Peyer's patch (tissue), 4 donors: Measurements from ENCODE around the gene GPC6. TPM values are rescaled to one million over a fixed set of nuclear protein-coding genes. Genes with fewer than 3 reads are reported as not detected.

Experiments used
- DNase-seq, 3 donors: peaks; one replicate each; pipeline ENCODE4 v3.0.0-alpha.2; 2017 to 2019
- H3K27ac ChIP-seq, 4 donors: fragments of 200-600 bp; sonication (generic); one replicate each; pipeline ENCODE4 v1.5.1; 2016 to 2019
- H3K27me3 ChIP-seq, 2 donors: fragments of 200-600 bp; sonication (generic); one replicate each; pipeline ENCODE4 v1.5.1; 2019
- H3K36me3 ChIP-seq, 3 donors: fragments of 200-600 bp; sonication (generic); one replicate each; pipeline ENCODE4 v1.5.1; 2016 to 2019
- H3K4me1 ChIP-seq, 4 donors: fragments of 200-600 bp; sonication (generic); one replicate each; pipeline ENCODE4 v1.5.1; 2016 to 2019
- H3K4me3 ChIP-seq, 4 donors: fragments of 200-600 bp; sonication (generic); 1 replicate in 3 of 4; 2 replicates in 1 of 4; pipeline ENCODE4 v1.5.1; 2016 to 2019; ENCODE audit warnings: mild to moderate bottlenecking in 1 of 4
- H3K9me3 ChIP-seq, 4 donors: fragments of 200-600 bp; sonication (generic); one replicate each; pipeline ENCODE4 v1.5.1; 2016 to 2019; ENCODE audit warnings: mild to moderate bottlenecking in 1 of 4
- CTCF ChIP-seq, 6 experiments: fragments of 450-650 bp in 4 of 6; fragments of 200-600 bp in 2 of 6; sonication (generic) in 1 of 6; IDR thresholded peaks; one replicate each; pipeline ENCODE4 v1.5.1; 2017 to 2019; ENCODE audit warnings: antibody characterized with exemption in 6 of 6, mild to moderate bottlenecking in 3 of 6, moderate library complexity in 1 of 6
- POLR2A ChIP-seq, 2 donors: fragments of 450-650 bp; IDR thresholded peaks; one replicate each; pipeline ENCODE4 v1.5.1; 2017; ENCODE audit warnings: antibody characterized with exemption in 2 of 2, mild to moderate bottlenecking in 2 of 2, moderate library complexity in 2 of 2
- total RNA-seq, 4 donors: library from RNA; depleted of rRNA; stranded (reverse); fragments of >200 nt; gene quantifications; one replicate each; pipeline ENCODE4 v1.1.0, GENCODE V29; 2016

GPC6 gene
- total RNA-seq, 4 donors from 2014 or later = 1.6 to 13.2 (median 2.6) TPM

GRCh38 chr13:94172416-94172815, 945.8 kb downstream of the GPC6 start:
- no peak for DNase-seq
- no peaks in the 10 kb centered on the region for H3K27me3 ChIP-seq
- no peaks in the 10 kb centered on the region for H3K9me3 ChIP-seq
- no peaks in the 10 kb centered on the region for H3K36me3 ChIP-seq
- no peak overlapping the region for H3K4me3 ChIP-seq
- no peaks in the 10 kb centered on the region for H3K4me1 ChIP-seq
- no peak overlapping the region for H3K27ac ChIP-seq
- TF ChIP-seq CTCF (IDR thresholded peaks at IDR 0.05) (no peak), POLR2A (IDR thresholded peaks at IDR 0.05) (no peak)

GRCh38 chr13:94173312-94173854, 946.8 kb downstream of the GPC6 start:
- no peaks in the 10 kb centered on the region for H3K27me3 ChIP-seq

DNA sequence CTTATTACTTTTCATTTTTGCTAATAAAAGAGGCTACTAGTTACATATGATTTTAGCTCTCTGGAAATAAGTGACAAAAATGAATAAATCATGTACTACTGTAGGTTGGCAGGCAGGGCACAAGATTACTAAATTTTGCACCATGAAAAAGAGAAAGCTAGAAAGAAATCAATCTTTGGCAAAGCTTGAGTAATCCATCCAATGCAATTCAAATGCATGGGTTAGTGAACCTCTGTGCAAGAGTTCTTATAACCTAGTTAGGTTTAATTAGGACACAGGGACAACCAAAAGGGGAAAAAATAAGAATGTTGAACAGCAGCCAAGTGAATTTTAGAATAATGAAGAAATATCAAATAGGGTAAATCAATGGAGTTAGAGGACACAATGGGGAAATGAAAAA, 947.4 kb downstream of the GPC6 start:
- Histone ChIP-seq H3K27me3 (no peaks in the 10 kb centered on the region), H3K36me3 (no peaks in the 10 kb centered on the region), H3K4me1 (no peaks in the 10 kb centered on the region), H3K4me3 (no peak overlapping the region), H3K9me3 (no peaks in the 10 kb centered on the region), H3K27ac (no peak overlapping the region)
- no peak for DNase-seq
- TF ChIP-seq POLR2A (IDR thresholded peaks at IDR 0.05) (no peak), CTCF (IDR thresholded peaks at IDR 0.05) (no peak)

More at GRCh38 chr13:94173312-94173854, 946.8 kb downstream of the GPC6 start:
- Histone ChIP-seq H3K4me3 (no peak overlapping the region), H3K36me3 (no peaks in the 10 kb centered on the region), H3K9me3 (no peaks in the 10 kb centered on the region), H3K4me1 (no peaks in the 10 kb centered on the region), H3K27ac (no peak overlapping the region)
- TF ChIP-seq CTCF (IDR thresholded peaks at IDR 0.05) (no peak), POLR2A (IDR thresholded peaks at IDR 0.05) (no peak)
- DNase-seq = no peak

GRCh38 chr13:94175076-94175475, 948.5 kb downstream of the GPC6 start:
- Histone ChIP-seq H3K4me1 (no peaks in the 10 kb centered on the region), H3K4me3 (no peak overlapping the region), H3K27ac (no peak overlapping the region), H3K9me3 (no peaks in the 10 kb centered on the region), H3K27me3 (no peaks in the 10 kb centered on the region), H3K36me3 (no peaks in the 10 kb centered on the region)
- no peak for DNase-seq
- TF ChIP-seq CTCF (IDR thresholded peaks at IDR 0.05) = no peak
- no peak for TF ChIP-seq POLR2A (IDR thresholded peaks at IDR 0.05)

DNA sequence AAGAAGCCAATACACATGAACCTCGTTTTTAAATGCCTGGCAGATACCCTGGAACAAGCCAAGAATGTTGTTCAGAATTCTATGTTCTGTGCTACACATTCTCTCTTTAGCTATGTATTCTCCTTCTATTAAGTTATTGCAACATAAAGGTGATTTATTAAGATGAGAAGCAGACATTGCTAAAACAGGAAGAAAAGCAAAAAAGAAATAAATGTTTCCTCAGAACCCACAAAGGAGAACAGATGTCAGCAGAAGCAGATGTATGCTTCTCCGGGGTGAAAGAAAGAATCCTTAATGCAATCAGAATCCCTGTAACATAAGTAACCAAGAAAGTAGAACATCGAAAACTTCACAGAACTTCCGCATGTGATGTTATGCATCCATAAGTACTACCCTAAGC, 950.0 kb downstream of the GPC6 start:
- TF ChIP-seq POLR2A (IDR thresholded peaks at IDR 0.05) = no peak
- TF ChIP-seq CTCF (IDR thresholded peaks at IDR 0.05) = no peak
- no peak overlapping the region for H3K27ac ChIP-seq
- H3K27me3 ChIP-seq = no peaks in the 10 kb centered on the region
- H3K4me1 ChIP-seq = no peaks in the 10 kb centered on the region
- H3K9me3 ChIP-seq = no peaks in the 10 kb centered on the region
- DNase-seq = no peak
- H3K36me3 ChIP-seq = no peaks in the 10 kb centered on the region
- H3K4me3 ChIP-seq = no peak overlapping the region

DNA sequence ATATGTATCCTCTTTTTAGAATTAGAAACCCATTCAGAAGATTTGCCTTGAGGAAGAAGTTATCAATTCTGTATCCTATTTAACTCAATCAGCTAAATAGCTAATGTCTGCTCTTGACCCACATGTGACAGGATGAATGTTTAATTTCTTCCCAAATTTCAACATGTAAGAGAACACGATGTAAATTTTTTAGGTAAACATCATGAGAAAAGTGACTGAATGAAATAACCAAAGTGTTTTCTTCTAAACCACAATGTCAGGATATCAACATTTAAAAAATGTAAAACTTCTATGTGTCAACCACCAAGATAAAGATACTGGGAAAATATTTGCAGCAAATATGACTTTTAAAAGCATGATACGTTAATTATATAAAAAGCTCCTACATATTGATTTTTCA, 950.4 kb downstream of the GPC6 start:
- TF ChIP-seq POLR2A (IDR thresholded peaks at IDR 0.05) = no peak
- DNase-seq = no peak

More for the DNA sequence above, 950.4 kb downstream of the GPC6 start:
- Histone ChIP-seq H3K27ac (no peak overlapping the region), H3K9me3 (no peaks in the 10 kb centered on the region), H3K4me3 (no peak overlapping the region), H3K36me3 (no peaks in the 10 kb centered on the region), H3K27me3 (no peaks in the 10 kb centered on the region), H3K4me1 (no peaks in the 10 kb centered on the region)
